Epithelial cell of prostate (primary cell): ENCODE data around the gene PBX1.
A peak's percentile ranks its signal among the peaks of the same experiment; 100 is the strongest.

Experiments used
- DNase-seq: peaks from one replicate; pipeline ENCODE4 v3.0.0-alpha.2; 2011; ENCODE audit warnings: low read depth, low spot score
- H3K27ac ChIP-seq: fragments of 450-650 bp; 2 replicates; pipeline ENCODE4 v1.5.1; 2017; ENCODE audit warnings: mild to moderate bottlenecking

Gene PBX1

GRCh38 chr1:164685266-164686035 lies 126.5 kb downstream of the PBX1 start:
- DNase-seq: no peak
- no peak overlapping the region for H3K27ac ChIP-seq

GRCh38 chr1:164687777-164688176 lies 128.8 kb downstream of the PBX1 start:
- no peak for DNase-seq
- no peak overlapping the region for H3K27ac ChIP-seq

- no peak overlapping the region for H3K27ac ChIP-seq
- DNase-seq: no peak
These were observed 129.8 kb downstream of the PBX1 start for GRCh38 chr1:164688791-164689190.

GRCh38 chr1:164689672-164690511 lies 130.9 kb downstream of the PBX1 start:
- H3K27ac ChIP-seq: no peak overlapping the region

GRCh38 chr1:164692420-164692819 lies 133.4 kb downstream of the PBX1 start:
- H3K27ac ChIP-seq: no peak overlapping the region
- no peak for DNase-seq

More at GRCh38 chr1:164689672-164690511, 130.9 kb downstream of the PBX1 start:
- no peak for DNase-seq

GRCh38 chr1:164693564-164694359 lies 134.8 kb downstream of the PBX1 start:
- no peak for DNase-seq
- no peak overlapping the region for H3K27ac ChIP-seq

GRCh38 chr1:164694505-164694904 lies 135.5 kb downstream of the PBX1 start:
- no peak overlapping the region for H3K27ac ChIP-seq
- DNase-seq: no peak

GRCh38 chr1:164695956-164696665 lies 137.1 kb downstream of the PBX1 start:
- peak overlapping the region; percentile 77 for H3K27ac ChIP-seq
- DNase-seq: peak; percentile 58

- no peak overlapping the region for H3K27ac ChIP-seq
- DNase-seq: no peak
These were observed 141.0 kb downstream of the PBX1 start for GRCh38 chr1:164699815-164700491.

GRCh38 chr1:164700683-164701082 lies 141.7 kb downstream of the PBX1 start:
- peak overlapping the region; percentile 34 for H3K27ac ChIP-seq
- no peak for DNase-seq

- H3K27ac ChIP-seq: peak overlapping the region; percentile 34
- no peak for DNase-seq
These were observed 142.3 kb downstream of the PBX1 start for GRCh38 chr1:164701189-164701761.

- H3K27ac ChIP-seq: no peak overlapping the region
- DNase-seq: no peak
These were observed 143.2 kb downstream of the PBX1 start for GRCh38 chr1:164702216-164702615.

- DNase-seq: no peak
These were observed 143.7 kb downstream of the PBX1 start for GRCh38 chr1:164702664-164703063.

GRCh38 chr1:164703463-164703862 lies 144.5 kb downstream of the PBX1 start:
- no peak for DNase-seq
- H3K27ac ChIP-seq: no peak overlapping the region

More at GRCh38 chr1:164702664-164703063, 143.7 kb downstream of the PBX1 start:
- H3K27ac ChIP-seq: no peak overlapping the region

- DNase-seq: no peak
- no peak overlapping the region for H3K27ac ChIP-seq
These were observed 145.0 kb downstream of the PBX1 start for GRCh38 chr1:164703960-164704411.

- DNase-seq: no peak
- no peak overlapping the region for H3K27ac ChIP-seq
These were observed 146.0 kb downstream of the PBX1 start for GRCh38 chr1:164704954-164705353.

GRCh38 chr1:164706606-164706987 lies 147.6 kb downstream of the PBX1 start:
- no peak for DNase-seq
- H3K27ac ChIP-seq: peak overlapping the region; percentile 88

GRCh38 chr1:164707868-164708331 lies 148.9 kb downstream of the PBX1 start:
- H3K27ac ChIP-seq: peak overlapping the region; percentile 88
- DNase-seq: peak; percentile 63

- H3K27ac ChIP-seq: peak overlapping the region; percentile 88
- DNase-seq: no peak
These were observed 149.6 kb downstream of the PBX1 start for GRCh38 chr1:164708596-164708995.
